ENCODE measurements around the gene NKAIN2. TPM values are rescaled to one million over a fixed set of nuclear protein-coding genes. Genes with fewer than 3 reads are reported as not detected.

NKAIN2 gene
- total and polyA plus RNA-seq, 7 donors = 0.08 to 13.5 (median 1.1) TPM

GRCh38 chr6:124303971-124304370, 500.3 kb downstream of the NKAIN2 start:
- no peak for TF ChIP-seq CTCF (IDR thresholded peaks at IDR 0.05)
- intact Hi-C loops (cut with DNase I) = no loop called here
- H3K4me1 ChIP-seq = no peaks in the 10 kb centered on the region
- H3K27ac ChIP-seq = no peak overlapping the region
- no peaks in the 10 kb centered on the region for H3K36me3 ChIP-seq (ENCODE audit: insufficient read depth in 1 of 2, low read depth in 1 of 2)
- H3K4me3 ChIP-seq = no peak overlapping the region
- H3K9me3 ChIP-seq = no peaks in the 10 kb centered on the region
- 82 to 86% (median 83%) methylated on average over 2 of the region's 2 CpGs for WGBS, 3 donors
- DNase-seq = no peak
- ATAC-seq = no peak
- H3K27me3 ChIP-seq (ENCODE audit: insufficient read depth in 3 of 3, low read length in 2 of 3) = no peaks in the 10 kb centered on the region

GRCh38 chr6:124310139-124310538, 506.5 kb downstream of the NKAIN2 start:
- ATAC-seq (no peak), DNase-seq (no peak)
- Histone ChIP-seq H3K9me3 (no peaks in the 10 kb centered on the region), H3K27ac (no peak overlapping the region), H3K27me3 (ENCODE audit: insufficient read depth in 3 of 3, low read length in 2 of 3) (no peaks in the 10 kb centered on the region), H3K4me3 (no peak overlapping the region), H3K4me1 (no peaks in the 10 kb centered on the region), H3K36me3 (ENCODE audit: insufficient read depth in 1 of 2, low read depth in 1 of 2) (no peaks in the 10 kb centered on the region)
- WGBS, 3 donors = 58 to 69% (median 69%) methylated on average over 1 of the region's 1 CpG
- intact Hi-C loops (cut with DNase I) = no loop called here
- TF ChIP-seq CTCF (IDR thresholded peaks at IDR 0.05) = no peak

- H3K9me3 ChIP-seq = no peaks in the 10 kb centered on the region
- WGBS, 3 donors = 83 to 88% (median 88%) methylated on average over 2 of the region's 2 CpGs
- no peaks in the 10 kb centered on the region for H3K4me1 ChIP-seq
- no peaks in the 10 kb centered on the region for H3K27me3 ChIP-seq (ENCODE audit: insufficient read depth in 3 of 3, low read length in 2 of 3)
- no peak for TF ChIP-seq CTCF (IDR thresholded peaks at IDR 0.05)
- H3K36me3 ChIP-seq (ENCODE audit: insufficient read depth in 1 of 2, low read depth in 1 of 2) = no peaks in the 10 kb centered on the region
- H3K27ac ChIP-seq = no peak overlapping the region
- intact Hi-C loops (cut with DNase I) = no loop called here
- ATAC-seq = no peak
- no peak overlapping the region for H3K4me3 ChIP-seq
- no peak for DNase-seq
These were observed 515.7 kb downstream of the NKAIN2 start for GRCh38 chr6:124319410-124319809.

- no peak for TF ChIP-seq CTCF (IDR thresholded peaks at IDR 0.05)
These were observed 520.6 kb downstream of the NKAIN2 start for GRCh38 chr6:124324237-124324636.

GRCh38 chr6:124330197-124330596, 526.5 kb downstream of the NKAIN2 start:
- H3K4me3 ChIP-seq = no peak overlapping the region
- no peaks in the 10 kb centered on the region for H3K4me1 ChIP-seq
- ATAC-seq (no peak), DNase-seq (no peak)
- intact Hi-C loops (cut with DNase I) = no loop called here
- H3K36me3 ChIP-seq (ENCODE audit: insufficient read depth in 1 of 2, low read depth in 1 of 2) = no peaks in the 10 kb centered on the region
- H3K27ac ChIP-seq = no peak overlapping the region
- no peaks in the 10 kb centered on the region for H3K9me3 ChIP-seq
- WGBS, 3 donors = 56 to 64% (median 63%) methylated on average over 1 of the region's 1 CpG
- TF ChIP-seq CTCF (IDR thresholded peaks at IDR 0.05) = no peak
- H3K27me3 ChIP-seq (ENCODE audit: insufficient read depth in 3 of 3, low read length in 2 of 3) = no peaks in the 10 kb centered on the region

More at GRCh38 chr6:124324237-124324636, 520.6 kb downstream of the NKAIN2 start:
- DNase-seq (no peak), ATAC-seq (no peak)
- H3K9me3 ChIP-seq = no peaks in the 10 kb centered on the region
- H3K4me1 ChIP-seq = no peaks in the 10 kb centered on the region
- no peak overlapping the region for H3K27ac ChIP-seq
- intact Hi-C loops (cut with DNase I) = no loop called here
- H3K27me3 ChIP-seq (ENCODE audit: insufficient read depth in 3 of 3, low read length in 2 of 3) = no peaks in the 10 kb centered on the region
- no peak overlapping the region for H3K4me3 ChIP-seq
- no peaks in the 10 kb centered on the region for H3K36me3 ChIP-seq (ENCODE audit: insufficient read depth in 1 of 2, low read depth in 1 of 2)
